ENCODE results near the gene UBAP2. TPM values are rescaled to one million over a fixed set of nuclear protein-coding genes. Genes with fewer than 3 reads are reported as not detected.
A peak's percentile ranks its signal among the peaks of the same experiment; 100 is the strongest.

UBAP2 gene
- total and polyA plus RNA-seq, 8 donors = 28.2 to 40.3 (median 36.3) TPM

GRCh38 chr9:34001298-34001697, 47.4 kb downstream of the UBAP2 start:
- TF ChIP-seq CTCF (IDR thresholded peaks at IDR 0.05) = no peak

DNA sequence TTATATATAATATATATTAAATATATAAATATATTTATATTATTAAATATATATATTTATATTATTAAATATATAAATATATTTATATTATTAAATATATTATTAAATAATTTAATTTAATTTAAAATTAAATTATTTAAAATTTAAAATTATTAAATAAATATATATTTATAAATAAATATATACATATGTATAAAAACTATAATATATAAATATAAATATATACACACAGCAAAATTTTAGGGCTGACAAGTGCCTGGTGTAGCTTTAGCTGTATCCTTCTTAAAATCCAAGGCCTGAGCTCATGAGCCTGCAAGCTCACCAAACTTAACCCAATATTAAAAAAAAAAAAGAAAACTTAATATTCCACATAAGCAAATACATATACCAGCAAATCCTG, 53.2 kb downstream of the UBAP2 start:
- no peaks in the 10 kb centered on the region for H3K9me3 ChIP-seq
- H3K27me3 ChIP-seq = no peaks in the 10 kb centered on the region
- H3K4me1 ChIP-seq = no peaks in the 10 kb centered on the region
- intact Hi-C loops (cut with DNase I) = no loop called here
- no peak overlapping the region for H3K4me3 ChIP-seq
- ATAC-seq = no peak
- H3K27ac ChIP-seq = no peak overlapping the region
- no peak for DNase-seq
- H3K36me3 ChIP-seq = peaks cover 0 to 16% of the 10 kb centered on the region in 2 donors
- no peak for TF ChIP-seq CTCF (IDR thresholded peaks at IDR 0.05)

More at GRCh38 chr9:34001298-34001697, 47.4 kb downstream of the UBAP2 start:
- Histone ChIP-seq H3K9me3 (no peaks in the 10 kb centered on the region), H3K27me3 (no peaks in the 10 kb centered on the region), H3K4me1 (no peaks in the 10 kb centered on the region), H3K36me3 (peaks cover 0 to 12% of the 10 kb centered on the region in 2 donors), H3K27ac (no peak overlapping the region), H3K4me3 (no peak overlapping the region)
- no peak for DNase-seq
- intact Hi-C loops (cut with DNase I) = no loop called here
- peak; percentile 39 for ATAC-seq

- intact Hi-C loops (cut with DNase I) = no loop called here
- ATAC-seq (no peak), DNase-seq (no peak)
- no peak for TF ChIP-seq CTCF (IDR thresholded peaks at IDR 0.05)
- Histone ChIP-seq H3K27ac (peak overlapping the region in 1 of 2 donors; percentile 22), H3K9me3 (no peaks in the 10 kb centered on the region), H3K4me3 (no peak overlapping the region), H3K36me3 (peaks cover 0 to 21% of the 10 kb centered on the region in 2 donors), H3K4me1 (no peaks in the 10 kb centered on the region), H3K27me3 (no peaks in the 10 kb centered on the region)
Observed at GRCh38 chr9:33993104-33993503, 55.6 kb downstream of the UBAP2 start.

DNA sequence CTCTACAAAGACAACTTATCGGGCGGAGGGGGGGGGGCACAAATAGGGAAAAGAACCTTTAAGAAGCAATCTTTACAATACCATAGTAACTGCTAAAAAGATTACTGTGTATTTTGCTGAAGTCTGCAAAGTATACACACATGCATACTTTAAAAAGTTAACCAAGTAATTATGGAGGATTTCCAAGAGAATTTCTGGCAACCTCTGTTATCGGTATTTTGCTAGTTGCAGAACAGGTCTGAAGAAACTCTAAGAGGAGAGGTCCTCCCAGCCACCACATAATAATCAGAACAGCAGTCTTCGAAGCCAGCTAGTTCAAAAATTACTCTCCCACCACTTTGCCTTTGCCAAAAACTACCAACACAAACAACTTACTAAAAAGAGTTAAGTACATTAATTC, 56.1 kb downstream of the UBAP2 start:
- no peaks in the 10 kb centered on the region for H3K9me3 ChIP-seq
- peaks cover 0 to 19% of the 10 kb centered on the region in 2 donors for H3K36me3 ChIP-seq
- peak in 2 of 4 donors; percentile 48 to 70 for DNase-seq
- H3K27me3 ChIP-seq = no peaks in the 10 kb centered on the region
- intact Hi-C loops (cut with DNase I) = no loop called here
- no peaks in the 10 kb centered on the region for H3K4me1 ChIP-seq
- no peak for TF ChIP-seq CTCF (IDR thresholded peaks at IDR 0.05)
- H3K27ac ChIP-seq = peak overlapping the region in 1 of 2 donors; percentile 22
- ATAC-seq = peak; percentile 63
- H3K4me3 ChIP-seq = no peak overlapping the region

DNA sequence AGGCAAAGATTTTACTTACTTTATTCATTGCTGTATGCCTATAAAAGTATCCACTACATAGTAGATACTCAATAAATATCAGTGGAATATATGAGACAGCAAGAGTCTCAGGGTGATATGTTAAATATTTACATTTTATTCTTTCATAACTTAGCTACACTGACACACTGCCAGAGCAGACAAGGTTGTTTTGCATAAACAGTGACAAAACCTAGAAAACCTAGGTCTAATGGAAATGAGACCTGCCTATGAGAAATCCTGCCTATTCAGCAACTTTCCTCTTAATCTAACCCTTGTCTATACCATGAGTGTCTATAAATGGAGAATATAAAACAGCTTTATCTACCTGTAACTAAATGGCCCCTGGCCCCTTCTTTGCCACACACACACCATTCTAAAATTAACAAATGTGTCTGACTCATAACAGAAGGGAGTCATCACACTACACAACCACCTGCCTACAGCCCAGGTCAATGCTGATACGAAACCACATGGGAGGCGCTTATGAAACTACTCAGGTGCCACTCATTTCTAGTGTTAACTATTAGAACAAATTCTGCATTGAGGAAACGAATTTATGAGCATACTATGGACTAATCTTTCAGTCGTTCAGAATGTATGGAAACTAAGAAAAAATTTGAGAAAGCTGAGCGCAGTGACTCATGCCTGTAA, 60.3 kb downstream of the UBAP2 start:
- intact Hi-C loops (cut with DNase I) = no loop called here
- Histone ChIP-seq H3K4me3 (no peak overlapping the region), H3K36me3 (peaks cover 0 to 55% of the 10 kb centered on the region in 2 donors), H3K4me1 (no peaks in the 10 kb centered on the region), H3K9me3 (no peaks in the 10 kb centered on the region), H3K27ac (no peak overlapping the region), H3K27me3 (no peaks in the 10 kb centered on the region)
- DNase-seq (no peak), ATAC-seq (peak; percentile 70)
- no peak for TF ChIP-seq CTCF (IDR thresholded peaks at IDR 0.05)
